Aorta (tissue), 5 donors: ENCODE measurements around the gene BRD4. TPM values are rescaled to one million over a fixed set of nuclear protein-coding genes. Genes with fewer than 3 reads are reported as not detected.

ENCODE experiments used
- ATAC-seq: fragments of 200-7000 bp; cut with Tn5 transposase; one replicate; pipeline ENCODE4 v1.9.1; 2022; ENCODE audit warnings: moderate library complexity; ENCODE audit not compliant: low FRiP score
- DNase-seq, 2 donors: peaks; one replicate each; pipeline ENCODE4 v3.0.0-alpha.2; 2020
- H3K27ac ChIP-seq, 2 donors: one replicate each; pipeline ENCODE4 v1.5.1; 2013; ENCODE audit warnings: low read length in 2 of 2, mild to moderate bottlenecking in 2 of 2, moderate library complexity in 2 of 2, control low read depth in 1 of 2, inconsistent platforms in 1 of 2, low read depth in 1 of 2
- H3K27me3 ChIP-seq, 2 donors: one replicate each; pipeline ENCODE4 v1.6.1; 2013; ENCODE audit warnings: control low read depth in 1 of 2, low read length in 1 of 2, mild to moderate bottlenecking in 1 of 2, moderate library complexity in 1 of 2; ENCODE audit not compliant: insufficient read depth in 2 of 2, control insufficient read depth in 1 of 2
- H3K36me3 ChIP-seq, 2 donors: one replicate each; pipeline ENCODE4 v1.6.1; 2013; ENCODE audit warnings: control low read depth in 1 of 2, low read length in 1 of 2, mild to moderate bottlenecking in 1 of 2; ENCODE audit not compliant: insufficient read depth in 2 of 2, control insufficient read depth in 1 of 2
- H3K4me1 ChIP-seq, 2 donors: one replicate each; pipeline ENCODE4 v1.6.1; 2013; ENCODE audit warnings: low read length in 2 of 2, control low read depth in 1 of 2, mild to moderate bottlenecking in 1 of 2, moderate library complexity in 1 of 2; ENCODE audit not compliant: insufficient read depth in 2 of 2, control insufficient read depth in 1 of 2
- H3K4me3 ChIP-seq, 2 donors: one replicate each; pipeline ENCODE4 v1.5.1; 2013; ENCODE audit warnings: low read length in 2 of 2, control low read depth in 1 of 2, mild to moderate bottlenecking in 1 of 2
- H3K9me3 ChIP-seq: one replicate; pipeline ENCODE4 v1.6.1; 2013; ENCODE audit warnings: mild to moderate bottlenecking, low read length; ENCODE audit not compliant: control insufficient read depth
- WGBS, 2 donors: extraction: QIAGEN DNeasy Blood & Tissue Kit; methylation state at CpG; one replicate each; pipeline ENCODE4 v1.1.7; 2013; 5-methylcytosine and 5-hydroxymethylcytosine counted together
- intact Hi-C, 2 donors: fragments of 100-400 bp; cut with DNase I; formaldehyde crosslinking; loops; one replicate each; pipeline versions ENCODE4 v1.14.2 to v1.15.0; 2022
- polyA plus RNA-seq, 2 donors: library from polyadenylated mRNA; stranded (reverse); fragments of 200-250 nt; gene quantifications; one replicate each; pipeline ENCODE4 v1.2.3, GENCODE V29; 2013
- total RNA-seq, 2 donors: library from RNA; stranded (reverse); fragmentation: NEBNext Ultra II Directional; extraction: Animal tissue kit (Norgen Biotek cat#: 25700); gene quantifications; one replicate each; pipeline ENCODE4 v1.2.1, GENCODE V29; 2021
- donor health status: healthy with polysubstance abuse.
- donor health status: Bipolar disorder and iron deficiency.
- donor health status: DM: no; HTN: no; CAD: no.
- donor health status: DM: no; HTN: no; CAD: no.
- donor health status: DM: yes; HTN: yes; CAD: no.

Gene BRD4
- total and polyA plus RNA-seq, 4 donors: 12.3 to 126 (median 86.6) TPM

DNA sequence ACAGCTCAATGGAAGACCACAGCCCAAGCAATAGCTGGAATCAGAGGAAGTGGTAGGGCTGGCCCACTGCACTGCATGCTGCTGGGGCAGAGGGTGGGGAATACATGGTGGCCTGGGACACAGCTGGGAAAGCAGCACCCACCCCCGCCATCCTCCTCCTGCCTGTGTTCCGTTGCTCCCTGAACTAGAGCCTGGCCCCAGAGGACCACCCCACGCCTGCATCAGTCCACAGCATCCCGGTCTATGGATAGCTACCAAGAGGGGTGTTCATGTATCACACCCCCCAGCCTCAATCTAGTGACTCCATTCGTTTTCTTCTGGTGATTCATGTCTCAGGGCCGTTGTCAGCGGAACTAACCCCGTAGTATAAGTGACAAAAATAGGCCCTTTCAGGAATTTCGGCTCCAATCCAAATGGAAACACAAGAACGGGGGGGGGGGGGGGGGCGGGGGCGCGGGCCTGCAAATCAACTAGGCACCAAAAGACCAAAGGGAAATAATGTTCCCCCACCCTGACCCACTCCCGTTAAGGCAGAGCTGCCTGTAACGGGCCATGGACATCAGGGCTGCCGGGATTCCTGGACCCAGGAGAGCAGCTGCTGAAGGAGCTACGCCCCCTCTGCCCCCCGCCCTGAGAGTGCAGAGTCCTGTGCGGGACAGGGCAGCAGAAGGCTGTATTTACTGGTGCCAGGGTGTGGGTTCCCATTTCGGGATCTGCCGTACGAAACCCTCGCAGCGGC is 81.2 kb downstream of the BRD4 start:
- WGBS, 2 donors: 6% methylated on average over 22 to 24 of the region's 24 CpGs
- ATAC-seq: peak; percentile 48
- peaks cover 0 to 11% of the 10 kb centered on the region in 2 donors for H3K36me3 ChIP-seq

DNA sequence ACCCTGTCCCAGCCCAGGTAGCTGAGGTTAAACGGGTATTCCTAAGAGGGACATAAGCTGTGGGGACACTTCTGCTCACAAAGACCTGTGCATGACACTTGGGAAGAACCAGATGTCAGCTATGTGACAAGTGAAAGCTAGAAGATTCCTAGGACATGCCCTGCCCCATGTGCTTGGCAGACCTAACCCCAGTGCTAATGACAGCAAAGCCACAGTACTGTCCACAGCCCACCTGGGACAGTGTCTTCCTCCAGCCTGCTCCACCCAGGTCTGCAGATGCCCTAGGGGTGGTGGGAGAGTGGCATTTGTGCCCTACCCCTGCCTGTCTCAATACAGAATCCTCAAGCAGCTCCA is 81.7 kb downstream of the BRD4 start:
- no peak overlapping the region for H3K4me3 ChIP-seq
- intact Hi-C loops: loop anchor here in 1 of 2 donors (2.0 to 5.0 kb wide), 2 partner anchors 50 to 138 kb away; partner anchors contain the start of gene NOTCH3
- H3K27ac ChIP-seq: peak overlapping the region; percentile 100
- DNase-seq (no peak), ATAC-seq (no peak)
- H3K27me3 ChIP-seq: no peaks in the 10 kb centered on the region
- no peaks in the 10 kb centered on the region for H3K4me1 ChIP-seq
- peaks cover 0 to 9% of the 10 kb centered on the region in 2 donors for H3K36me3 ChIP-seq
- no peaks in the 10 kb centered on the region for H3K9me3 ChIP-seq
- WGBS, 2 donors: 0 to 4% methylated on average over 1 of the region's 1 CpG

More for the DNA sequence above, 81.2 kb downstream of the BRD4 start:
- intact Hi-C loops: loop anchor here in 1 of 2 donors (1.0 to 5.0 kb wide), 3 partner anchors 50 to 139 kb away; partner anchors contain the start of gene NOTCH3
- Histone ChIP-seq H3K4me1 (no peaks in the 10 kb centered on the region), H3K27ac (peak overlapping the region; percentile 100), H3K27me3 (no peaks in the 10 kb centered on the region), H3K9me3 (no peaks in the 10 kb centered on the region), H3K4me3 (no peak overlapping the region)
- peak in 1 of 2 donors; percentile 76 for DNase-seq

DNA sequence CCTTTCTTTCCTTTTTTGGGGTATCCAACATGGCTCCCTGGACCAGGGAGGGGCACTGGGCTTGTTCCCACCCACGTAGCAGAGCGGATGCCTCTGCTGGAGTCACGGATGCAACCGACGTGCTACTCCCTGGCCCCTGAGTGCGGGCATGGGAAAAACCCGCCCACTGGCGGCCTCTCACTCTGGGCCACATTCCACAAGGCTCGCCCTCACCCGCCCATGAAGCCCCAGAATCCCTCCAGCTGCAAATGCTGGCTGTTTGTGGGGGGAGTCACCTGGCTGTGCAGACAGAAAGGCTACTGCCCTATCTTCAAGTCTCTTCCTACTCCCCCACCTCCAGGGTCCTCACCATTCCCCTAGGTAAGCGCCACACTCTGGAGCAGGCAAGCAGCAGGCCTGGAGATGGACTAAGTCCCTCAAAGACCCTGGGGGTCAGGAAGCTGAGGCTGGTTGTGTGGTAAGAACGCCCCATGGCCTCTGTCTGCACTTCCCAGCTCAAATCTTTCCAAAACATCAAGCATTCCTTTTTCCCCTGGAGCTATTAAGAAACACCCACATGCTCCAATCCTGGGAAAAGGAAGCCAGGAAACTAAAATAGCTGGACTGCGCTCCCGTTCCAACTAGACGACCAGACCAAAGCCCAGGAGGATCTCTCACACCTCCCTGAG is 82.2 kb downstream of the BRD4 start:
- Histone ChIP-seq H3K36me3 (peaks cover 0 to 8% of the 10 kb centered on the region in 2 donors), H3K4me3 (no peak overlapping the region), H3K9me3 (no peaks in the 10 kb centered on the region), H3K27me3 (no peaks in the 10 kb centered on the region), H3K27ac (peak overlapping the region; percentile 100), H3K4me1 (no peaks in the 10 kb centered on the region)
- DNase-seq (peak; percentile 92), ATAC-seq (peak; percentile 63)
- intact Hi-C loops: loop anchor here (2.0 to 5.0 kb wide), 4 partner anchors 38 to 138 kb away; partner anchors contain the start of gene NOTCH3 (in 1 of the 2)
- 0 to 7% methylated on average over 15 of the region's 15 CpGs for WGBS, 2 donors

DNA sequence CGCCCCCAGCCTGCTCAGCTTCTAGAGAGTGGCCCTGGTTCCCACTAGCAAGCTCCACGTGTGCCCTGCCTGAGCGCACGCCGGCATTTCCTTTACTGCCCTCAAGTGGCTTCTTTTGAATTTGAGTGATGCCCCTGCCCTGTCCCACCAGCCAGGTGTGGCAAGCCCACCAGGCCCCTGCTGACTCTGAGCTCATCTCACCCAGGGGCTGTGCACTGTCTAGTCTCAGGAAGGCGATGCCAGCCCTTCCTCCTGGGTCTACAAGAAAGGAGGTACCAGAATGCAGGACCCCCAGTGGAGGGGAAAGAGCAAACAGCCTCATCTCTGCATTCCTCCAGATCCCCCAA is 82.8 kb downstream of the BRD4 start:
- intact Hi-C loops: loop anchor here (5.0 kb wide), 2 partner anchors 37 to 52 kb away; no protein-coding TSS in a partner anchor
- Histone ChIP-seq H3K4me3 (no peak overlapping the region), H3K36me3 (peaks cover 0 to 7% of the 10 kb centered on the region in 2 donors), H3K27me3 (no peaks in the 10 kb centered on the region), H3K27ac (peak overlapping the region; percentile 100), H3K4me1 (no peaks in the 10 kb centered on the region), H3K9me3 (no peaks in the 10 kb centered on the region)
- no peak for DNase-seq
- WGBS, 2 donors: 6 to 13% methylated on average over 6 of the region's 6 CpGs
- no peak for ATAC-seq

DNA sequence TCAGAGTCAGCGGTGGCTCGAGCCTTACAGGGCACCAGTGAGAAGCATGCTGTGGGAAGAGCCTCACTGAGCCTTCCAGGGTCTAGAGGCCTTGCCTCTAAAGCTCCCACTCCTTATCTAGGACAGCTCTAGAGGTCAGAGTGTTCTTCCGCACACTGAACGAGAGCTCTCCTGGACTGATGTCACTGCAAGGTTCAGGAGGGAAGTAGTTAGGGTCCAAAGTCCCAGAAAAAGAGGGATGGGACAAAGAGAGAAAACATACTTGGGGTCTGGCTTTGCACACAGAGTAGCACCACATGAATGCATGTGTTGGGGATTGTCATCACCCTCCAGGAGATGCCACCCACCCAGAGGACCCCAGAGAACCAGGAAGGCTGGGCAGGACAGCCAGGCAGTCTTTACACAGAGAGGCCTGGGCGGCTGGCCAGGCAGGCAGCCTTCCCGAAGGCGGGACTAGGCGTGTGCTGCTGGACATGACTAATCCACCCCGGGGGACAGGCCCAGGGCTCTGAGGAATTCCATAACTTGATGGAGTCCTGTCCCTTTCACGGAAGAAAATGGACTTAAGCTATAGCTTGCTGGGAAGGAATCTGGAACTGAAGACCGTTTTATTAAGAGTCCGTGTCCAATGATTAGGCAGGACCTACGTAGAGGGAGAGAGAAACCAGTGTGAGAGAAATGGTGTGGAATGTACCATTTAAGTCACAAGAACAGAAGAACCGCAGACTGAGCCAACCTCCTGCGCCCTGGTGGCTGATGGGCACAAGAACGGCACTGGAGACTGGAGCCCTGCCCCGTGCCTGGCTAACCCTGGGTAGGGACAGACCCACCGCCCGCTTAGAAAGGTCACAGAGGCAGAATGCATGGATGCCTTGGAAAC is 83.5 kb downstream of the BRD4 start:
- Histone ChIP-seq H3K9me3 (no peaks in the 10 kb centered on the region), H3K4me3 (no peak overlapping the region), H3K4me1 (no peaks in the 10 kb centered on the region), H3K27ac (peak overlapping the region; percentile 100), H3K27me3 (no peaks in the 10 kb centered on the region), H3K36me3 (peaks cover 0 to 4% of the 10 kb centered on the region in 2 donors)
- ATAC-seq (peak; percentile 78), DNase-seq (peak; percentile 93 to 96)
- intact Hi-C loops: loop anchor here (5.0 kb wide), 2 partner anchors 37 to 52 kb away; no protein-coding TSS in a partner anchor
- 5% methylated on average over 19 of the region's 19 CpGs for WGBS, 2 donors

DNA sequence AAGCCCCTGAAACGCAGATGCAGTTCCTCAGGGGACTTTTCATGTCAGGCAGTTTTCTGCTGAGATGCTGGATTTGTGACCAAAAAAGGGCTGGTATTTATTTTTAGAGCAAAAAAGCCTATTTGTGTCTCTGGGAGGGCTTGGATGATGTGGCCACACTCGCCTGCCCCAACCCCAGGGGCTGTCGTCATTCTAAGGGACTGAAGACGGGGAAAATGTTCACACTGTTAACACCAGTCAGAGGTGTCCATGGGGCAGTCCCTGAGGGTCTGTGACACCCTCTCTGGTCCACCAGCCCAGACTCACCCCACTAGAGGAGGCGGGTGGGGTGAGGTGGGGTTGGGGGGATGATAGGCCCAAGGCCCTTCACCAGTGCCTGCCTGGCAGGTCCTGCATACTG is 84.2 kb downstream of the BRD4 start:
- H3K36me3 ChIP-seq: no peaks in the 10 kb centered on the region
- intact Hi-C loops: loop anchor here (5.0 kb wide), 2 partner anchors 36 to 51 kb away; no protein-coding TSS in a partner anchor
- no peak overlapping the region for H3K4me3 ChIP-seq
- H3K4me1 ChIP-seq: no peaks in the 10 kb centered on the region
- H3K27me3 ChIP-seq: no peaks in the 10 kb centered on the region
- H3K27ac ChIP-seq: peak overlapping the region; percentile 97 to 98
- no peaks in the 10 kb centered on the region for H3K9me3 ChIP-seq
- peak; percentile 37 for ATAC-seq
- 5 to 10% methylated on average over 5 of the region's 5 CpGs for WGBS, 2 donors
- peak; percentile 76 to 87 for DNase-seq

DNA sequence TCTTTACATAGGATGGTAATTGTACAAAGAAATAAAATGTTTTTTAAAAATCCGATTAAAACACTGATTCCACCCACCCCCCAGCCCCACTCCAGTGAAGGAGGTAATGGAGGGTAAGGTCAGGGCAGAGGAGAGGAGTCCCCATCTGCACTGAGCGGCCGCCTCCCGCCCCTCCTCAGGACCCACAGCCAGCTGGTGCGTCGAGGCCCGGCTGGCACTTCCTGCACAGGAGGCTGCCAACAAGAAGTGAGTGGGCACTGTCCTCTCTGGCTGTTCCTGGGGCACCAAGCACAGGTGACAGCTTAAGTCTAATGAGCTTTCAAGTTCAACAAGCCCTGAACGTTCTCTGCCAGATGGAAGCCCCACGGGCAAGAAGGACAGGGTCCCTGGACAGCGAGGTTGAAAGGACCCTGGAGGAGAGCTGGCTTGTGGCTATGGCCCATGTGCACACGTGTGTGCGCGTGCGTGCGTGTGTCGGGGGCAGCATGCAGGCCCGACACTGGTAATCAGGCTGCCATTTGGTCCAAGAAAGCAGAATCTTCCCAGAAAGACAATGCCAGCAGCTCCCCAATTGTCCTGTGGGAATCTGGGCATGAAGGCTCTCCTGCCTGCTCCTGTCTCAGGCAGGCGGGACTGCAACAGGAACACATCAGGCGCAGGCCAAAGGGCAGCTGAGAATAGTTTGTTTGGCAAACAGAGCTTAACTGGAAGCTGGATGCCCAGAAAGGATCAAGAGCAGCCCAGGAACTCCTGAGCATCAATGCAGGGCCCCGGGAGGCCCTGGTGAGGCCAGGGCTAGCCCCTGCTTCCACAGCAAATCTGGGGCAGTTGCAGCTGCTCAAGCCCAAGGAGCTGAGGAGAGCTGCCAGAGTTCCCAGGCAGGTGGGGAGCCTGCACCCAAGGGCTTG is 85.0 kb downstream of the BRD4 start:
- DNase-seq: peak in 1 of 2 donors; percentile 71
- no peaks in the 10 kb centered on the region for H3K4me1 ChIP-seq
- WGBS, 2 donors: 11 to 14% methylated on average over 20 of the region's 20 CpGs
- intact Hi-C loops: loop anchor here (1.0 to 5.0 kb wide), 3 partner anchors 24 to 50 kb away; no protein-coding TSS in a partner anchor
- H3K36me3 ChIP-seq: no peaks in the 10 kb centered on the region
- no peak overlapping the region for H3K4me3 ChIP-seq
- ATAC-seq: no peak
- H3K27me3 ChIP-seq: no peaks in the 10 kb centered on the region
- no peaks in the 10 kb centered on the region for H3K9me3 ChIP-seq
- H3K27ac ChIP-seq: peak overlapping the region; percentile 89 to 97
